H9 (cell line): ENCODE data around the gene TMPRSS15. TPM values are rescaled to one million over a fixed set of nuclear protein-coding genes. Genes with fewer than 3 reads are reported as not detected.

Experiments
- DNase-seq: peaks from one replicate; pipeline ENCODE4 v3.0.0-alpha.2; 2017
- H2AFZ ChIP-seq: one replicate; pipeline ENCODE4 v1.6.1; 2013; ENCODE audit warnings: mild to moderate bottlenecking, low read length, control low read depth, moderate library complexity
- H2AK5ac ChIP-seq: 2 replicates; pipeline ENCODE4 v1.6.1; 2013; ENCODE audit warnings: low read length, control low read depth, mixed read lengths; ENCODE audit not compliant: insufficient read length
- H2BK120ac ChIP-seq: one replicate; pipeline ENCODE4 v1.6.1; 2013; ENCODE audit warnings: low read depth, mild to moderate bottlenecking, low read length, control low read depth, inconsistent platforms; ENCODE audit not compliant: poor library complexity, severe bottlenecking
- H2BK12ac ChIP-seq: 2 replicates; pipeline ENCODE4 v1.6.1; 2013; ENCODE audit warnings: low read length, control low read depth, mixed read lengths, low read depth; ENCODE audit not compliant: insufficient read length
- H2BK15ac ChIP-seq: 2 replicates; pipeline ENCODE4 v1.6.1; 2013; ENCODE audit warnings: low read depth, low read length, control low read depth
- H2BK20ac ChIP-seq: one replicate; pipeline ENCODE4 v1.6.1; 2013; ENCODE audit warnings: low read depth, mild to moderate bottlenecking, low read length, control low read depth, inconsistent platforms; ENCODE audit not compliant: poor library complexity, severe bottlenecking
- H2BK5ac ChIP-seq: 2 replicates; pipeline ENCODE4 v1.6.1; 2013; ENCODE audit warnings: low read length, control low read depth, mixed read lengths; ENCODE audit not compliant: insufficient read length
- H3K14ac ChIP-seq: 2 replicates; pipeline ENCODE4 v1.6.1; 2013; ENCODE audit warnings: low read length, control low read depth; ENCODE audit not compliant: insufficient read depth
- H3K18ac ChIP-seq: 2 replicates; pipeline ENCODE4 v1.6.1; 2013; ENCODE audit warnings: low read depth, mild to moderate bottlenecking, mixed read lengths, low read length, control low read depth; ENCODE audit not compliant: insufficient read length
- H3K23ac ChIP-seq: 2 replicates; pipeline ENCODE4 v1.6.1; 2013; ENCODE audit warnings: low read length, control low read depth, mixed read lengths, low read depth; ENCODE audit not compliant: insufficient read length
- H3K23me2 ChIP-seq: 2 replicates; pipeline ENCODE4 v1.6.1; 2013; ENCODE audit warnings: low read depth, mild to moderate bottlenecking, mixed read lengths, low read length, control low read depth; ENCODE audit not compliant: insufficient read length, poor library complexity, severe bottlenecking
- H3K27ac ChIP-seq: 2 replicates; pipeline ENCODE4 v1.5.1; 2013; ENCODE audit warnings: low read length, control low read depth, mixed read lengths, low read depth; ENCODE audit not compliant: insufficient read length
- H3K27me3 ChIP-seq: 2 replicates; pipeline ENCODE4 v1.6.1; 2013; ENCODE audit warnings: low read length, control low read depth, inconsistent platforms; ENCODE audit not compliant: insufficient read depth
- H3K4ac ChIP-seq: 2 replicates; pipeline ENCODE4 v1.6.1; 2013; ENCODE audit warnings: low read depth, mild to moderate bottlenecking, control low read depth, inconsistent platforms, low read length, moderate library complexity
- H3K4me1 ChIP-seq: 2 replicates; pipeline ENCODE4 v1.6.1; 2013; ENCODE audit warnings: low read length, control low read depth, inconsistent platforms; ENCODE audit not compliant: insufficient read depth
- H3K4me2 ChIP-seq: 2 replicates; pipeline ENCODE4 v1.6.1; 2013; ENCODE audit warnings: low read length, control low read depth, mixed read lengths; ENCODE audit not compliant: insufficient read length, insufficient read depth
- H3K56ac ChIP-seq: 2 replicates; pipeline ENCODE4 v1.6.1; 2013; ENCODE audit warnings: low read depth, mild to moderate bottlenecking, mixed read lengths, low read length, control low read depth; ENCODE audit not compliant: insufficient read length
- H3K79me1 ChIP-seq: 2 replicates; pipeline ENCODE4 v1.6.1; 2013; ENCODE audit warnings: low read depth, mild to moderate bottlenecking, moderate library complexity, low read length, control low read depth, inconsistent platforms; ENCODE audit not compliant: insufficient read depth, poor library complexity, severe bottlenecking
- H3K79me2 ChIP-seq: 2 replicates; pipeline ENCODE4 v1.6.1; 2013; ENCODE audit warnings: low read length, control low read depth, inconsistent platforms; ENCODE audit not compliant: insufficient read depth
- H3K9ac ChIP-seq: 2 replicates; pipeline ENCODE4 v1.6.1; 2013; ENCODE audit warnings: low read length, control low read depth, mixed read lengths; ENCODE audit not compliant: insufficient read length; ENCODE audit errors: extremely low read depth
- H3K9me3 ChIP-seq: one replicate; pipeline ENCODE4 v1.6.1; 2013; ENCODE audit warnings: low read depth, low read length, inconsistent platforms; ENCODE audit not compliant: control insufficient read depth
- H3T11ph ChIP-seq: one replicate; pipeline ENCODE4 v1.6.1; 2013; ENCODE audit warnings: mild to moderate bottlenecking, low read length, control low read depth, inconsistent platforms
- H4K20me1 ChIP-seq: one replicate; pipeline ENCODE4 v1.6.1; 2013; ENCODE audit not compliant: control insufficient read depth, insufficient read length, insufficient read depth
- H4K5ac ChIP-seq: 2 replicates; pipeline ENCODE4 v1.6.1; 2013; ENCODE audit warnings: low read depth, mild to moderate bottlenecking, mixed read lengths, low read length, control low read depth; ENCODE audit not compliant: insufficient read length
- H4K8ac ChIP-seq: replicated peaks from 2 replicates; pipeline ENCODE4 v1.6.1; 2013; ENCODE audit warnings: low read length, control low read depth, mixed read lengths, low read depth; ENCODE audit not compliant: insufficient read length
- H4K91ac ChIP-seq: 2 replicates; pipeline ENCODE4 v1.6.1; 2013; ENCODE audit warnings: low read depth, mild to moderate bottlenecking, moderate library complexity, mixed read lengths, low read length, control low read depth; ENCODE audit not compliant: insufficient read length
- H3K27ac Mint-ChIP-seq, 3 experiments: 2 replicates in 2 of 3; 3 replicates in 1 of 3; pipeline ENCODE4 v1.8.0; 2020 to 2021; ENCODE audit warnings: mixed read lengths in 3 of 3, mild to moderate bottlenecking in 1 of 3, moderate library complexity in 1 of 3
- H3K27me3 Mint-ChIP-seq: 2 replicates; pipeline ENCODE4 v1.8.0; 2021; ENCODE audit warnings: low read depth, mild to moderate bottlenecking, moderate library complexity, mixed read lengths
- H3K36me3 Mint-ChIP-seq, 3 experiments: 2 replicates in 2 of 3; 3 replicates in 1 of 3; pipeline ENCODE4 v1.8.0; 2020 to 2021; ENCODE audit warnings: low read depth in 3 of 3, mixed read lengths in 3 of 3; ENCODE audit not compliant: insufficient read depth in 1 of 3
- H3K4me1 Mint-ChIP-seq, 2 experiments: 2 replicates each; pipeline ENCODE4 v1.8.0; 2020; ENCODE audit warnings: mixed read lengths in 2 of 2
- H3K4me3 Mint-ChIP-seq, 2 experiments: 2 replicates in 1 of 2; 3 replicates in 1 of 2; pipeline ENCODE4 v1.8.0; 2020 to 2021; ENCODE audit warnings: mild to moderate bottlenecking in 2 of 2, mixed read lengths in 2 of 2, moderate library complexity in 1 of 2
- H3K9me3 Mint-ChIP-seq, 2 experiments: 2 replicates in 1 of 2; 3 replicates in 1 of 2; pipeline ENCODE4 v1.8.0; 2020; ENCODE audit warnings: mild to moderate bottlenecking in 2 of 2, mixed read lengths in 2 of 2, moderate library complexity in 1 of 2
- WGBS: extraction: QIAGEN DNeasy Blood & Tissue Kit; methylation state at CpG from one replicate; pipeline ENCODE4 v1.1.7; 2013; ENCODE audit warnings: missing lambda C conversion rate, low lambda C conversion rate, mixed read lengths; ENCODE audit not compliant: insufficient read length; ENCODE audit errors: extremely low coverage; 5-methylcytosine and 5-hydroxymethylcytosine counted together
- total RNA-seq: library from RNA; stranded (reverse); gene quantifications from 2 replicates; pipeline ENCODE4 v1.2.1, GENCODE V29; 2021
- TF ChIP-seq, protein P1 (sequence below): fragments of 200-600 bp; sonication (generic); conservative IDR thresholded peaks from 3 replicates; pipeline ENCODE4 v1.8.0; 2021; ENCODE audit warnings: antibody characterized with exemption, mild to moderate bottlenecking

TMPRSS15 gene
- total RNA-seq, 1 experiment from 2014 or later = not detected

DNA sequence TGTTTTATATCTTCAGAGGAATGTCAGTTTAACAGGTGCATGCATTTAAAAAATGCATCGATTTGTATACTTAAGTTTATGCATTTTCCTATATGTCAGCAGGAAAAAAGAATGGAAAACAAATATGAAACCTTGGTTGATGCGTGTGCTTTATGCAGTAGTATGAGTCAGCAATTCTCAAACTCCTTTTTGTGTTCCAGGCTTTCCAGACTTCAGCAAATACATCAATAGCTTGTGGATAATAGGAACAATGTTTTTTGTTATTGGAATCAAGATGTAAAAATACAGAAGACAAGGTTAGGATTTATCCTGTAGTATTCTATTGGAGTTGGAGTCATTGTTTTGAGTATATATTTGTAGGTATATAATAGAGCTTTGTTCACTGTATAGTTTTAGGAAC, 113.7 kb downstream of the TMPRSS15 start:
- no peaks in the 10 kb centered on the region for H4K20me1 ChIP-seq
- Mint-ChIP-seq H3K27me3 (no peaks in the 10 kb centered on the region), H3K9me3 (0 out of 5 replicates have a peak, but pooled peaks cover 0 to 4% of the 10 kb centered on the region in 2 experiments)

More for the DNA sequence above, 113.7 kb downstream of the TMPRSS15 start:
- no peak overlapping the region for H2BK120ac ChIP-seq
- no peak overlapping the region for H3K4ac ChIP-seq
- no peaks in the 10 kb centered on the region for H3K27me3 ChIP-seq
- TF ChIP-seq, protein P1, sequence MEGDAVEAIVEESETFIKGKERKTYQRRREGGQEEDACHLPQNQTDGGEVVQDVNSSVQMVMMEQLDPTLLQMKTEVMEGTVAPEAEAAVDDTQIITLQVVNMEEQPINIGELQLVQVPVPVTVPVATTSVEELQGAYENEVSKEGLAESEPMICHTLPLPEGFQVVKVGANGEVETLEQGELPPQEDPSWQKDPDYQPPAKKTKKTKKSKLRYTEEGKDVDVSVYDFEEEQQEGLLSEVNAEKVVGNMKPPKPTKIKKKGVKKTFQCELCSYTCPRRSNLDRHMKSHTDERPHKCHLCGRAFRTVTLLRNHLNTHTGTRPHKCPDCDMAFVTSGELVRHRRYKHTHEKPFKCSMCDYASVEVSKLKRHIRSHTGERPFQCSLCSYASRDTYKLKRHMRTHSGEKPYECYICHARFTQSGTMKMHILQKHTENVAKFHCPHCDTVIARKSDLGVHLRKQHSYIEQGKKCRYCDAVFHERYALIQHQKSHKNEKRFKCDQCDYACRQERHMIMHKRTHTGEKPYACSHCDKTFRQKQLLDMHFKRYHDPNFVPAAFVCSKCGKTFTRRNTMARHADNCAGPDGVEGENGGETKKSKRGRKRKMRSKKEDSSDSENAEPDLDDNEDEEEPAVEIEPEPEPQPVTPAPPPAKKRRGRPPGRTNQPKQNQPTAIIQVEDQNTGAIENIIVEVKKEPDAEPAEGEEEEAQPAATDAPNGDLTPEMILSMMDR = no peak
- Mint-ChIP-seq H3K36me3 (0 out of 7 replicates have a peak, but pooled peaks cover 0 to 2% (median 0%) of the 10 kb centered on the region in 3 experiments), H3K27ac (no peak overlapping the region), H3K4me1 (no peaks in the 10 kb centered on the region), H3K4me3 (no peak overlapping the region)
- no peak overlapping the region for H2AK5ac ChIP-seq
- H3K27ac ChIP-seq = no peak overlapping the region
- no peak overlapping the region for H2AFZ ChIP-seq
- H4K91ac ChIP-seq = no peak overlapping the region
- H2BK15ac ChIP-seq = no peak overlapping the region
- H3K14ac ChIP-seq = no peak overlapping the region
- no peak overlapping the region for H3K18ac ChIP-seq
- H3K56ac ChIP-seq = no peak overlapping the region
- no peak overlapping the region for H3K23ac ChIP-seq
- no peak overlapping the region for H3K4me2 ChIP-seq
- no peaks in the 10 kb centered on the region for H3K9me3 ChIP-seq
- no peak overlapping the region for H2BK20ac ChIP-seq
- H3K9ac ChIP-seq = no peak overlapping the region
- H3K79me2 ChIP-seq = no peaks in the 10 kb centered on the region
- no peaks in the 10 kb centered on the region for H3K79me1 ChIP-seq
- no peak overlapping the region for H4K8ac ChIP-seq
- no peak overlapping the region for H2BK12ac ChIP-seq
- no CpG with 5 or more reads among the region's 2 CpGs for WGBS
- H3K23me2 ChIP-seq = no peaks in the 10 kb centered on the region
- no peak overlapping the region for H2BK5ac ChIP-seq
- no peak for DNase-seq
- no peak overlapping the region for H4K5ac ChIP-seq
- H3K4me1 ChIP-seq = no peaks in the 10 kb centered on the region
- no peak overlapping the region for H3T11ph ChIP-seq
